GM20000 (cell line): Measurements from ENCODE around the gene GRIN1.

Experiments
- DNase-seq: peaks from one replicate; pipeline ENCODE4 v3.0.0; 2012; ENCODE audit warnings: low spot score
- TF ChIP-seq, protein P1 (sequence below): IDR thresholded peaks from 2 replicates; pipeline ENCODE4 v1.5.1; 2012; ENCODE audit warnings: mild to moderate bottlenecking, control low read depth; ENCODE audit errors: extremely low read depth, missing control alignments

GRIN1 gene

DNA sequence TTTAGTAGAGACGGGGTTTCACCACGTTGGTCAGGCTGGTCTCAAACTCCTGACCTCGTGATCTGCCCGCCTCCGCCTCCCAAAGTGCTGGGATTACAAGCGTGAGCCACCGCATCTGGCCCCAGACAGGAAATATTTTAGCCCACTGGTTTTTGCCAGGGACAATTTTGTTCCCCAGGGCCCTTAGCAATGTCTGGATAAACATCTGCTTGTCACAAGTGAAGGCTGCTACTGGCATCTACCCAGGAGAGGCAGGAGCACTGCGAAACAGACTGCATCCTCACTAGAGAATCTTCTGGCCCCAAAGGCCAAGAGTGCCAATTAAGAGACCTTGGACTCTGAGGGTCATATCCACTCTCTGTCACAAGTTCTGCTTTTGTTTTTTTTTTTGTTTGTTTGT, 64.0 kb downstream of the GRIN1 start:
- no peak for DNase-seq
- TF ChIP-seq, protein P1, sequence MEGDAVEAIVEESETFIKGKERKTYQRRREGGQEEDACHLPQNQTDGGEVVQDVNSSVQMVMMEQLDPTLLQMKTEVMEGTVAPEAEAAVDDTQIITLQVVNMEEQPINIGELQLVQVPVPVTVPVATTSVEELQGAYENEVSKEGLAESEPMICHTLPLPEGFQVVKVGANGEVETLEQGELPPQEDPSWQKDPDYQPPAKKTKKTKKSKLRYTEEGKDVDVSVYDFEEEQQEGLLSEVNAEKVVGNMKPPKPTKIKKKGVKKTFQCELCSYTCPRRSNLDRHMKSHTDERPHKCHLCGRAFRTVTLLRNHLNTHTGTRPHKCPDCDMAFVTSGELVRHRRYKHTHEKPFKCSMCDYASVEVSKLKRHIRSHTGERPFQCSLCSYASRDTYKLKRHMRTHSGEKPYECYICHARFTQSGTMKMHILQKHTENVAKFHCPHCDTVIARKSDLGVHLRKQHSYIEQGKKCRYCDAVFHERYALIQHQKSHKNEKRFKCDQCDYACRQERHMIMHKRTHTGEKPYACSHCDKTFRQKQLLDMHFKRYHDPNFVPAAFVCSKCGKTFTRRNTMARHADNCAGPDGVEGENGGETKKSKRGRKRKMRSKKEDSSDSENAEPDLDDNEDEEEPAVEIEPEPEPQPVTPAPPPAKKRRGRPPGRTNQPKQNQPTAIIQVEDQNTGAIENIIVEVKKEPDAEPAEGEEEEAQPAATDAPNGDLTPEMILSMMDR: no peak

DNA sequence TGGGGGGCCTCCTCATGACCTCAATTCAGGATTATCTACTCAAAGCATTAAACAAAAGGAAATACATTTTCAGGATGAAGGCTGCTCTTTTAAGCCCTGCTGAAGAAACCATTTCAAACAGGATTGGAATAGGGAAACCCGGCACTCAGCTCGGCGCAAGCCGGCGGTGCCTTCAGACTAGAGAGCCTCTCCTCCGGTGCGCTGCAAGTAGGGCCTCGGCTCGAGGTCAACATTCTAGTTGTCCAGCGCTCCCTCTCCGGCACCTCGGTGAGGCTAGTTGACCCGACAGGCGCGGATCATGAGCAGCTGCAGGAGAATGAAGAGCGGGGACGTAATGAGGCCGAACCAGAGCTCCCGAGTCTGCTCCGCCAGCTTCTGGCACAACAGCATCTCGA, 65.8 kb downstream of the GRIN1 start:
- TF ChIP-seq, protein P1: no peak
- DNase-seq: no peak

GRCh38 chr9:137205126-137206069, 66.4 kb downstream of the GRIN1 start, which contains the start of the genes NDOR1 and TMEM203:
Gene NDOR1 (plus strand): TSS chr9:137205700. CDS start chr9:137205778, 78 bp downstream.
Gene TMEM203 (minus strand): TSS chr9:137205648. CDS start chr9:137205414, 234 bp downstream.
- DNase-seq: peak; percentile 98
- TF ChIP-seq, protein P1: no peak

DNA sequence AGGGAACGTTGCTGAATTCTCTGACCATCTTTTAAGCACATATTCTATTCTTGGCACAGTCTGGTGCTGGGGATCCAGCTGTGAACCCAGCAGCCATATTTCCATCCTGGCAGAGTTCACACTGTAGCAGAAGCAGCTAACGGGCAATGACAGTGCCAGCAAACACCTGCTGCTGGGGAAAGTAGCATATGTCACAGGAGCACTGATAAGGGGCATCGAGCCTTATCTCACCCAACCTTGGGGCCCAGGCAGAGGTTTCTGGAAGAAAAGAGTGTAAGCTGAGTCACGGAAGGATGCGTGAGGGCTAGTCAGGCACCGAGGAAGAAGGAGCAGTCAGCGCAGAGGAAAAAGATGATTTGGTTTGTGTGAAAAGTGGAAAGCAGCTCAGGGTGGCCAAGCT, 67.6 kb downstream of the GRIN1 start:
- TF ChIP-seq, protein P1: no peak
- DNase-seq: no peak

- DNase-seq: no peak
These were observed 72.6 kb downstream of the GRIN1 start for GRCh38 chr9:137211532-137211931.

GRCh38 chr9:137212520-137212919, 73.6 kb downstream of the GRIN1 start:
- DNase-seq: no peak
- TF ChIP-seq, protein P1: no peak

More at GRCh38 chr9:137211532-137211931, 72.6 kb downstream of the GRIN1 start:
- TF ChIP-seq, protein P1: no peak

GRCh38 chr9:137213160-137214060, 74.5 kb downstream of the GRIN1 start:
- TF ChIP-seq, protein P1: no peak
- no peak for DNase-seq
